PC-9 (cell line): ENCODE measurements around the gene POU6F2. TPM values are rescaled to one million over a fixed set of nuclear protein-coding genes. Genes with fewer than 3 reads are reported as not detected.

Experiments
- BruUV-seq: library from RNA; stranded (reverse); fragments of 400-500 nt; replicated peaks from 2 replicates; lab custom pipeline; 2021; lab: Mats Ljungman, UMichigan
- CTCF ChIA-PET: fragments of 300-600 bp; sonication (Branson Sonifier 250); formaldehyde crosslinking; loops from one replicate; lab custom pipeline; 2022; ENCODE audit warnings: antibody characterized with exemption; lab: Charles Lee
- POLR2A ChIA-PET: fragments of 300-600 bp; sonication (Branson Sonifier 250); formaldehyde crosslinking; loops from one replicate; lab custom pipeline; 2022; ENCODE audit warnings: antibody characterized with exemption; ENCODE audit not compliant: unreplicated experiment; lab: Charles Lee
- DNase-seq, 2 experiments: peaks; one replicate each; pipeline versions ENCODE4 v3.0.0 to v3.0.0-alpha.2; 2015 to 2022; ENCODE audit warnings: mixed read lengths in 1 of 2
- H2AFZ ChIP-seq: fragments of 200-600 bp; sonication (generic); 2 replicates; pipeline ENCODE4 v1.8.1; 2017; ENCODE audit warnings: antibody characterized with exemption
- H3F3A ChIP-seq: fragments of 200-600 bp; sonication (generic); 2 replicates; pipeline ENCODE4 v1.8.1; 2017; ENCODE audit warnings: antibody characterized with exemption, mild to moderate bottlenecking, low read depth; ENCODE audit not compliant: insufficient read depth
- H3K27ac ChIP-seq: fragments of 200-600 bp; sonication (generic); 2 replicates; pipeline ENCODE4 v1.6.1; 2016; ENCODE audit warnings: mixed run types
- H3K27me3 ChIP-seq: fragments of 200-600 bp; sonication (generic); 2 replicates; pipeline ENCODE4 v1.6.1; 2016; ENCODE audit warnings: low read depth, mixed run types; ENCODE audit not compliant: insufficient read depth
- H3K36me3 ChIP-seq: fragments of 200-600 bp; sonication (generic); 2 replicates; pipeline ENCODE4 v1.6.1; 2016; ENCODE audit warnings: low read depth, mixed run types
- H3K4me1 ChIP-seq: fragments of 200-600 bp; sonication (generic); replicated peaks from 2 replicates; pipeline ENCODE4 v1.6.1; 2016; ENCODE audit warnings: mixed run types; ENCODE audit not compliant: insufficient read depth
- H3K4me2 ChIP-seq: fragments of 200-600 bp; sonication (generic); 2 replicates; pipeline ENCODE4 v1.6.1; 2017; ENCODE audit warnings: mixed run types
- H3K4me3 ChIP-seq: fragments of 200-600 bp; sonication (generic); 2 replicates; pipeline ENCODE4 v1.6.1; 2016; ENCODE audit warnings: mixed run types
- H3K79me2 ChIP-seq: fragments of 200-600 bp; sonication (generic); 2 replicates; pipeline ENCODE4 v1.6.1; 2017; ENCODE audit warnings: low read depth, mixed run types
- H3K9me2 ChIP-seq: fragments of 200-600 bp; sonication (generic); 2 replicates; pipeline ENCODE4 v1.8.1; 2017; ENCODE audit warnings: mild to moderate bottlenecking; ENCODE audit not compliant: insufficient read depth
- H3K9me3 ChIP-seq: fragments of 200-600 bp; sonication (generic); 2 replicates; pipeline ENCODE4 v1.8.1; 2016; ENCODE audit warnings: low read depth; ENCODE audit not compliant: insufficient read depth
- H4K20me1 ChIP-seq: fragments of 200-600 bp; sonication (generic); 2 replicates; pipeline ENCODE4 v1.8.1; 2017; ENCODE audit not compliant: insufficient read depth
- EZH2 ChIP-seq: fragments of 200-600 bp; sonication (generic); IDR thresholded peaks from 2 replicates; pipeline ENCODE4 v1.8.0; 2017; ENCODE audit warnings: antibody characterized with exemption, low read depth
- intact Hi-C: fragments of 100-400 bp; cut with micrococcal nuclease; formaldehyde crosslinking; loops from one replicate; pipeline ENCODE4 v1.10.0; 2022; ENCODE audit not compliant: unreplicated experiment
- total RNA-seq: library from RNA; stranded (reverse); gene quantifications from 2 replicates; pipeline ENCODE4 v1.2.3, GENCODE V29; 2021
- TF ChIP-seq, protein P1 (sequence below): fragments of 200-600 bp; sonication (generic); conservative IDR thresholded peaks from 2 replicates; pipeline ENCODE4 v1.6.1; 2017; ENCODE audit warnings: mixed run types, antibody characterized with exemption, mild to moderate bottlenecking, moderate library complexity

POU6F2 gene
- total RNA-seq, 1 experiment from 2014 or later, result not detected

DNA sequence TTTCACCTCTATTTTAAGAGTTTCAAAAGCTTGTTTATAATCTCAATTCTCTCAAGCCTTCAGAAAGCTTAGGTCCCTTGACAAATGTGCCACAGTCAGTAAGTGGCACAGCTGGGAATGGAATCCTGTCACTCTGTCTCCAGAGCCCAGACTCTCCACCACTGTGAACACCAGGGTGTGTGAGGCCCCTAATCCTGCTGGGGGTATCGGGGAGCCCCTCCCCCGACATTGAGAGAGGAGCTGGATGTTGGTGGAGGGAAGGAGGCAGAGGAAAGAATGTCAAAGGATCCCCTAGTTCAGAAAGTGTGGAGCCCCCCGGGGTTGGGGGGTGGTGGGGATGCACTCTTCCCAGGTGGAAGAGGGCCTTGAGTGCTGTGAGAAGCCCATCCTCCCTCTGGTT is 454.7 kb downstream of the POU6F2 start:
- intact Hi-C loops, result no loop called here
- Histone ChIP-seq H3K36me3 (no peaks in the 10 kb centered on the region), H3K27ac (no peak overlapping the region), H3K4me2 (no peak overlapping the region), H3K79me2 (no peaks in the 10 kb centered on the region), H3K27me3 (peaks cover 54% of the 10 kb centered on the region), H3K4me1 (no peaks in the 10 kb centered on the region), H3K9me3 (no peaks in the 10 kb centered on the region), H3F3A (no peaks in the 10 kb centered on the region), H2AFZ (no peak overlapping the region), H3K9me2 (no peaks in the 10 kb centered on the region), H4K20me1 (no peaks in the 10 kb centered on the region), H3K4me3 (no peak overlapping the region)
- TF ChIP-seq, protein P1, sequence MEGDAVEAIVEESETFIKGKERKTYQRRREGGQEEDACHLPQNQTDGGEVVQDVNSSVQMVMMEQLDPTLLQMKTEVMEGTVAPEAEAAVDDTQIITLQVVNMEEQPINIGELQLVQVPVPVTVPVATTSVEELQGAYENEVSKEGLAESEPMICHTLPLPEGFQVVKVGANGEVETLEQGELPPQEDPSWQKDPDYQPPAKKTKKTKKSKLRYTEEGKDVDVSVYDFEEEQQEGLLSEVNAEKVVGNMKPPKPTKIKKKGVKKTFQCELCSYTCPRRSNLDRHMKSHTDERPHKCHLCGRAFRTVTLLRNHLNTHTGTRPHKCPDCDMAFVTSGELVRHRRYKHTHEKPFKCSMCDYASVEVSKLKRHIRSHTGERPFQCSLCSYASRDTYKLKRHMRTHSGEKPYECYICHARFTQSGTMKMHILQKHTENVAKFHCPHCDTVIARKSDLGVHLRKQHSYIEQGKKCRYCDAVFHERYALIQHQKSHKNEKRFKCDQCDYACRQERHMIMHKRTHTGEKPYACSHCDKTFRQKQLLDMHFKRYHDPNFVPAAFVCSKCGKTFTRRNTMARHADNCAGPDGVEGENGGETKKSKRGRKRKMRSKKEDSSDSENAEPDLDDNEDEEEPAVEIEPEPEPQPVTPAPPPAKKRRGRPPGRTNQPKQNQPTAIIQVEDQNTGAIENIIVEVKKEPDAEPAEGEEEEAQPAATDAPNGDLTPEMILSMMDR, result no peak
- TF ChIP-seq EZH2, result no peak
- POLR2A ChIA-PET, result no interaction called here
- DNase-seq, result no peak
- CTCF ChIA-PET, result no interaction called here
- no TSS peak for BruUV-seq

DNA sequence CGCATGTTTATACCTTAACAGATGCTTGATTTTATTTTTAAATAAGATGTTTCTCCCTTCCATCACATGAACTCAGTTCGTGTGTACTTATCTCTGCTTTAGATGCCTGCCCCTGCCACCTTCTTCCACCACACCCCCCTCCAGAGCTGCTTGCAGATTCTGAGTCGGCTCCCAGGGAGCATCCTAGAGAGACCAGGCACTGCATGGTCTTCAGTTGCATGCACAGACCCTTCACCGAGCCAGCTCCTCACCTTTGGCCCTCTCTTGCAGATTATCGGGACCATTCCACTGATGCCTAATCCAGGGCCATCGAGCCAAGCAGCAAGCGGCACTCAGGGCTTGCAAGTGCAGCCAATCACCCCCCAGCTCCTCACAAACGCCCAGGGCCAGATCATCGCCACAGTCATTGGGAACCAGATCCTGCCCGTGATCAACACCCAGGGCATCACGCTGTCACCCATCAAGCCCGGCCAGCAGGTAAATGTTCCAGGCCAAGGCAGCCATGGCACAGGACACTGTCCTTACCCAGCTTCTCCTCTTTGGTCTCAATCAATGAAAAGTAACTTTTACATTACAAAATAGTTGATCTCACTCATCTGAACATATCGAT is 455.2 kb downstream of the POU6F2 start:
- H3K27ac ChIP-seq, result no peak overlapping the region
- H3K36me3 ChIP-seq, result no peaks in the 10 kb centered on the region
- ChIA-PET CTCF (no interaction called here), POLR2A (no interaction called here)
- H3K27me3 ChIP-seq, result peaks cover 54% of the 10 kb centered on the region
- no peak overlapping the region for H3K4me2 ChIP-seq
- no peak for DNase-seq
- no peak overlapping the region for H3K4me3 ChIP-seq
- no peaks in the 10 kb centered on the region for H3F3A ChIP-seq
- intact Hi-C loops, result no loop called here
- H3K4me1 ChIP-seq, result no peaks in the 10 kb centered on the region
- no peaks in the 10 kb centered on the region for H3K79me2 ChIP-seq
- H3K9me3 ChIP-seq, result no peaks in the 10 kb centered on the region
- no peak; the same call in 1 of the 2 replicates for TF ChIP-seq EZH2
- TF ChIP-seq, protein P1, result no peak
- H2AFZ ChIP-seq, result no peak overlapping the region
- BruUV-seq, result no TSS peak
- H4K20me1 ChIP-seq, result no peaks in the 10 kb centered on the region
- H3K9me2 ChIP-seq, result no peaks in the 10 kb centered on the region

DNA sequence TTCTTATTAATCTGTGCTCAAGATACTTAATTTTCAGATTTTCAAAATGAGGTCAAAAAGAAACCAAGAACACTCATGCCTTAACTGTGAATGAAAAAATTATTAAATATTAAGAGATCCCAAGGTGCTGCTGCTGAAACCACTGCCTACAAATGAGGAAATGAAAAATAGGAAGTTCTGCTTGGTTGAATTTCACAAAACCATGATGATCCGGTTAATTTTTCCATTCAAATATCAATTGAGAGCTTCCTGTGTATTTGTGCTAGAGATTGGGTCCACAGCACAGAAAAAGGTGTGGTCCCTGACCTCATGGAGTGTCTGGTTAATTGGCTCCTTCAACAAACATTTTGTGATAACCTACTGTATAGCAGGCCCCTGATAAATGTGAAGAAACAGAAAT is 455.8 kb downstream of the POU6F2 start:
- intact Hi-C loops, result no loop called here
- H3F3A ChIP-seq, result no peaks in the 10 kb centered on the region
- no peak overlapping the region for H3K4me3 ChIP-seq
- no peak overlapping the region for H3K4me2 ChIP-seq
- H2AFZ ChIP-seq, result no peak overlapping the region
- no peak for DNase-seq
- no peaks in the 10 kb centered on the region for H4K20me1 ChIP-seq
- TF ChIP-seq EZH2, result no peak
- BruUV-seq, result no TSS peak
- H3K79me2 ChIP-seq, result no peaks in the 10 kb centered on the region
- H3K27ac ChIP-seq, result no peak overlapping the region
- CTCF ChIA-PET, result no interaction called here
- no peaks in the 10 kb centered on the region for H3K36me3 ChIP-seq
- H3K4me1 ChIP-seq, result no peaks in the 10 kb centered on the region
- no peaks in the 10 kb centered on the region for H3K9me2 ChIP-seq
- H3K9me3 ChIP-seq, result no peaks in the 10 kb centered on the region
- H3K27me3 ChIP-seq, result peaks cover 54% of the 10 kb centered on the region
- POLR2A ChIA-PET, result no interaction called here

DNA sequence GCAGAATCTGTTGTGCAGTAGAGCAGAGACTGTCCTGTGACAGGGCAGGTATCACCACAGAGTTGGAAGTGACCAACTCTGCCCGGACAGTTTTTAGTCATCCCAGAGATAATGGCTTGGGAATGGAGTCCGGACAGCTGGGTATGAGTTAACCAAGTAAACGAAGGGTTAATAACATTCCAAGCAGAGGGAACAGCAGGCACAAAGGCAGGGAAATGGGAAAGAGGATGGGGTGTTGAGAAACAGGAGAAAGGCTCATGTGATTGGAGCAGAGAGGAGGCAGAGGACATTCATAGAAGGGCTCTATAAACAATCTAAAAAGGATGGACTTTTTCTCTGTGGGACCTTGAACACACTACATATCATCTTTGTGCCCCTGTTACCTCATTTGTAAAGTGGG is 456.3 kb downstream of the POU6F2 start:
- BruUV-seq, result no TSS peak
- no peaks in the 10 kb centered on the region for H3K9me2 ChIP-seq
- intact Hi-C loops, result no loop called here
- H3K27ac ChIP-seq, result no peak overlapping the region
- no peak overlapping the region for H2AFZ ChIP-seq
- no peaks in the 10 kb centered on the region for H3K4me1 ChIP-seq
- no peak for DNase-seq
- ChIA-PET CTCF (no interaction called here), POLR2A (no interaction called here)
- no peaks in the 10 kb centered on the region for H3F3A ChIP-seq
- H4K20me1 ChIP-seq, result no peaks in the 10 kb centered on the region
- no peaks in the 10 kb centered on the region for H3K36me3 ChIP-seq
- H3K79me2 ChIP-seq, result no peaks in the 10 kb centered on the region
- H3K4me2 ChIP-seq, result no peak overlapping the region
- H3K4me3 ChIP-seq, result no peak overlapping the region
- no peaks in the 10 kb centered on the region for H3K9me3 ChIP-seq
- peaks cover 54% of the 10 kb centered on the region for H3K27me3 ChIP-seq
- TF ChIP-seq, protein P1, result no peak
